H7 (cell line): ENCODE data around the gene CHMP2A. TPM values are rescaled to one million over a fixed set of nuclear protein-coding genes. Genes with fewer than 3 reads are reported as not detected.

Source experiments
- DNase-seq: peaks from one replicate; pipeline ENCODE4 v3.0.0; 2012
- H3K27me3 ChIP-seq: 2 replicates; pipeline ENCODE4 v1.6.0; 2011; ENCODE audit warnings: mild to moderate bottlenecking, low read length; ENCODE audit not compliant: control insufficient read depth, insufficient read depth
- H3K36me3 ChIP-seq: replicated peaks from 2 replicates; pipeline ENCODE4 v1.5.1; 2011; ENCODE audit warnings: low read length; ENCODE audit not compliant: control insufficient read depth, insufficient read depth
- H3K4me3 ChIP-seq: 2 replicates; pipeline ENCODE4 v1.5.1; 2011; ENCODE audit warnings: low read depth, mild to moderate bottlenecking, control low read depth, low read length, moderate library complexity; ENCODE audit not compliant: insufficient read depth
- total RNA-seq: library from RNA; depleted of rRNA; stranded (reverse); fragments of >200 nt; shearing (Covaris generic); gene quantifications from 2 replicates; pipeline ENCODE4 v1.2.3, GENCODE V29; 2014

Gene CHMP2A
- total RNA-seq, 1 experiment from 2014 or later, result 85.9 TPM

- Histone ChIP-seq H3K36me3 (peaks cover 1% of the 10 kb centered on the region), H3K4me3 (peak within 1 kb of the TSS; percentile 68), H3K27me3 (no peaks in the 10 kb centered on the region)
- DNase-seq, result peak; percentile 99
Measured at GRCh38 chr19:58572818-58573657, 18.1 kb upstream of the CHMP2A start, which contains the start of gene MZF1. TSS of gene MZF1 (minus strand) at chr19:58573335. CDS start at chr19:58571389, 1,946 bp downstream.

GRCh38 chr19:58572026-58572817 lies 17.3 kb upstream of the CHMP2A start:
- Histone ChIP-seq H3K27me3 (no peaks in the 10 kb centered on the region), H3K36me3 (peaks cover 2% of the 10 kb centered on the region), H3K4me3 (peak overlapping the region; percentile 68)
- DNase-seq, result peak; percentile 26

- H3K36me3 ChIP-seq, result peaks cover 4% of the 10 kb centered on the region
- DNase-seq, result no peak
- H3K27me3 ChIP-seq, result no peaks in the 10 kb centered on the region
- no peak overlapping the region for H3K4me3 ChIP-seq
Measured at GRCh38 chr19:58571575-58571947, 16.7 kb upstream of the CHMP2A start.

GRCh38 chr19:58570770-58571574 lies 16.1 kb upstream of the CHMP2A start:
- Histone ChIP-seq H3K36me3 (peaks cover 4% of the 10 kb centered on the region), H3K27me3 (no peaks in the 10 kb centered on the region), H3K4me3 (no peak overlapping the region)
- peak; percentile 30 for DNase-seq

- Histone ChIP-seq H3K27me3 (no peaks in the 10 kb centered on the region), H3K4me3 (no peak overlapping the region), H3K36me3 (peaks cover 4% of the 10 kb centered on the region)
- DNase-seq, result no peak
Measured at GRCh38 chr19:58569943-58570670, 15.2 kb upstream of the CHMP2A start.

- Histone ChIP-seq H3K4me3 (no peak overlapping the region), H3K36me3 (peaks cover 4% of the 10 kb centered on the region), H3K27me3 (no peaks in the 10 kb centered on the region)
- DNase-seq, result no peak
Measured at GRCh38 chr19:58569191-58569942, 14.5 kb upstream of the CHMP2A start.

GRCh38 chr19:58568453-58569130 lies 13.7 kb upstream of the CHMP2A start:
- Histone ChIP-seq H3K4me3 (no peak overlapping the region), H3K27me3 (no peaks in the 10 kb centered on the region), H3K36me3 (peaks cover 4% of the 10 kb centered on the region)
- peak; percentile 20 for DNase-seq

GRCh38 chr19:58566989-58567388 lies 12.1 kb upstream of the CHMP2A start:
- Histone ChIP-seq H3K27me3 (no peaks in the 10 kb centered on the region), H3K36me3 (peaks cover 4% of the 10 kb centered on the region), H3K4me3 (no peak overlapping the region)
- no peak for DNase-seq

- Histone ChIP-seq H3K27me3 (no peaks in the 10 kb centered on the region), H3K36me3 (peaks cover 3% of the 10 kb centered on the region; the same call in 1 of the 2 replicates), H3K4me3 (no peak overlapping the region)
- DNase-seq, result no peak
Measured at GRCh38 chr19:58563823-58564222, 8.9 kb upstream of the CHMP2A start.

- no peaks in the 10 kb centered on the region for H3K27me3 ChIP-seq
- peaks cover 3% of the 10 kb centered on the region; the same call in 1 of the 2 replicates for H3K36me3 ChIP-seq
- no peak overlapping the region for H3K4me3 ChIP-seq
- DNase-seq, result peak; percentile 81
Measured at GRCh38 chr19:58563034-58563573, 8.2 kb upstream of the CHMP2A start.

- Histone ChIP-seq H3K36me3 (peaks cover 3% of the 10 kb centered on the region; the same call in 1 of the 2 replicates), H3K4me3 (no peak overlapping the region), H3K27me3 (no peaks in the 10 kb centered on the region)
- DNase-seq, result peak; percentile 81
Measured at GRCh38 chr19:58562122-58563033, 7.5 kb upstream of the CHMP2A start.
